Prostate gland (tissue), 2 donors: Measurements from ENCODE around the gene BCAM. TPM values are rescaled to one million over a fixed set of nuclear protein-coding genes. Genes with fewer than 3 reads are reported as not detected.

Experiments used
- DNase-seq: peaks from one replicate; pipeline ENCODE4 v3.0.0-alpha.2; 2019; ENCODE audit warnings: low spot score
- H3K27ac ChIP-seq, 2 donors: fragments of 200-600 bp; sonication (generic); 2 replicates each; pipeline ENCODE4 v1.5.1; 2017 to 2019
- H3K27me3 ChIP-seq: fragments of 200-600 bp; sonication (generic); replicated peaks from 2 replicates; pipeline ENCODE4 v1.5.1; 2019; ENCODE audit not compliant: insufficient read depth
- H3K36me3 ChIP-seq, 2 donors: fragments of 200-600 bp; sonication (generic); 1 replicate in 1 of 2; 2 replicates in 1 of 2; pipeline versions ENCODE4 v1.5.1 to v1.8.1; 2017 to 2019
- H3K4me1 ChIP-seq: fragments of 200-600 bp; sonication (generic); replicated peaks from 2 replicates; pipeline ENCODE4 v1.5.1; 2019
- H3K4me3 ChIP-seq, 2 donors: fragments of 200-600 bp; sonication (generic); 2 replicates each; pipeline ENCODE4 v1.5.1; 2017 to 2019
- H3K9me3 ChIP-seq: fragments of 200-600 bp; sonication (generic); 2 replicates; pipeline ENCODE4 v1.5.1; 2017
- POLR2A ChIP-seq: fragments of 450-650 bp; IDR thresholded peaks from one replicate; pipeline ENCODE4 v1.6.1; 2016; ENCODE audit warnings: antibody characterized with exemption, mild to moderate bottlenecking
- POLR2AphosphoS5 ChIP-seq: sonication (generic); formaldehyde crosslinking; IDR thresholded peaks from one replicate; pipeline ENCODE4 v1.6.1; 2017; ENCODE audit warnings: antibody characterized with exemption
- WGBS: methylation state at CpG from one replicate; pipeline ENCODE4 v1.1.5; 2018; 5-methylcytosine and 5-hydroxymethylcytosine counted together
- intact Hi-C: fragments of 100-400 bp; cut with DNase I; formaldehyde crosslinking; loops from one replicate; pipeline ENCODE4 v1.14.2; 2022
- total RNA-seq, 2 donors: library from RNA; depleted of rRNA; stranded (reverse); fragments of >200 nt; gene quantifications; one replicate each; pipeline ENCODE4 v1.1.0, GENCODE V29; 2016
- TF ChIP-seq, protein P1 (sequence below), 4 experiments: fragments of 200-600 bp in 2 of 4; fragments of 450-650 bp in 2 of 4; sonication (generic) in 2 of 4; IDR thresholded peaks; 1 replicate in 3 of 4; 2 replicates in 1 of 4; pipeline ENCODE4 v1.5.1; 2016 to 2019; ENCODE audit warnings: antibody characterized with exemption in 4 of 4, mild to moderate bottlenecking in 2 of 4, moderate library complexity in 2 of 4

BCAM gene
- total RNA-seq, 2 donors from 2014 or later, result 258 to 501 TPM

DNA sequence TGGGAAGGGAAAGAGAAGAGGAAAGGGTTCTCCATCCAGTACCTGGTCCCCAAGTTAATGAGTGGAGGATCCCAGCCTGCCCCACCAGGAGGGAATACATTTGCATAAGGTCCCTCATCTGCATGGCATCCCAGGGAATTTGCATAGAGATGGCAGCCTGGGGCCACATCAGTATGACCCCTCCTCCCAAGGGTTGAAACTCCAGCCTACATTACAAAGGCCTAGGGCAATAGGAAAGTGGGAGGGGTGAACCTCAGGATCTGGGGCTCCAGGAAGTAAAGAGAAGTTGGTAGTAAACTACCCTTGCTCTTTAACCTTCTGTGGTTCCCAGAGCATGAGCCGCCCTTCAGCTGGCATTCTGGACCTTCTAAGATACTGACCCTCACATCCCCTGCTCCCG is 30.4 kb downstream of the BCAM start:
- no peak overlapping the region for H3K27ac ChIP-seq

DNA sequence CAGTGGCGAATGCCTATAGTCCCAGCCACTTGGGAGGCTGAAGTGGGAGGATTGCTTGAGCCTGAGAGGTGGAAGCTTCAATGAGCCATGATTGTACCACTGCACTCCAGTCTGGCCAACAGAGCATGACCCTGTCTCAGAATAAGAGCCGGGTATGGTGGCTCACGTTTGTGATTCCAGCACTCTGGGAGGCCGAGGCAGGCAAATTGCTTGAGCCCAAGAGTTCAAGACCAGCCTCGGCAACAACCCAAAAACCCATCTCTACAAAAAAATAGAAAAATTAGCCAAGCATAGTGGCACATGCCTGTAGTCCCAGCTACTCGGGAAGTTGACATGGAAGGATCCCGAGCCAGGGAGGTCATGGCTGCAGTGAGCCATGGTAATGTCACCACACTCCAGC is 31.9 kb downstream of the BCAM start:
- no peak overlapping the region for H3K4me3 ChIP-seq
- TF ChIP-seq, protein P1, sequence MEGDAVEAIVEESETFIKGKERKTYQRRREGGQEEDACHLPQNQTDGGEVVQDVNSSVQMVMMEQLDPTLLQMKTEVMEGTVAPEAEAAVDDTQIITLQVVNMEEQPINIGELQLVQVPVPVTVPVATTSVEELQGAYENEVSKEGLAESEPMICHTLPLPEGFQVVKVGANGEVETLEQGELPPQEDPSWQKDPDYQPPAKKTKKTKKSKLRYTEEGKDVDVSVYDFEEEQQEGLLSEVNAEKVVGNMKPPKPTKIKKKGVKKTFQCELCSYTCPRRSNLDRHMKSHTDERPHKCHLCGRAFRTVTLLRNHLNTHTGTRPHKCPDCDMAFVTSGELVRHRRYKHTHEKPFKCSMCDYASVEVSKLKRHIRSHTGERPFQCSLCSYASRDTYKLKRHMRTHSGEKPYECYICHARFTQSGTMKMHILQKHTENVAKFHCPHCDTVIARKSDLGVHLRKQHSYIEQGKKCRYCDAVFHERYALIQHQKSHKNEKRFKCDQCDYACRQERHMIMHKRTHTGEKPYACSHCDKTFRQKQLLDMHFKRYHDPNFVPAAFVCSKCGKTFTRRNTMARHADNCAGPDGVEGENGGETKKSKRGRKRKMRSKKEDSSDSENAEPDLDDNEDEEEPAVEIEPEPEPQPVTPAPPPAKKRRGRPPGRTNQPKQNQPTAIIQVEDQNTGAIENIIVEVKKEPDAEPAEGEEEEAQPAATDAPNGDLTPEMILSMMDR (IDR thresholded peaks at IDR 0.05), result no peak
- TF ChIP-seq POLR2AphosphoS5, result no peak
- TF ChIP-seq POLR2A, result no peak
- no peak overlapping the region for H3K27ac ChIP-seq
- peaks cover 8% of the 10 kb centered on the region for H3K4me1 ChIP-seq
- no peak for DNase-seq
- no peaks in the 10 kb centered on the region for H3K36me3 ChIP-seq
- H3K27me3 ChIP-seq, result no peaks in the 10 kb centered on the region
- intact Hi-C loops, result no loop called here
- WGBS, result 60% methylated on average over 7 of the region's 7 CpGs
- no peaks in the 10 kb centered on the region for H3K9me3 ChIP-seq

More for the DNA sequence above, 30.4 kb downstream of the BCAM start:
- no peak for DNase-seq
- Histone ChIP-seq H3K4me1 (no peaks in the 10 kb centered on the region), H3K4me3 (no peak overlapping the region), H3K27me3 (no peaks in the 10 kb centered on the region), H3K36me3 (no peaks in the 10 kb centered on the region), H3K9me3 (no peaks in the 10 kb centered on the region)
- 90% methylated on average over 2 of the region's 2 CpGs for WGBS
- intact Hi-C loops, result no loop called here
- TF ChIP-seq POLR2AphosphoS5 (no peak), POLR2A (no peak)
- TF ChIP-seq, protein P1 (IDR thresholded peaks at IDR 0.05), result no peak

DNA sequence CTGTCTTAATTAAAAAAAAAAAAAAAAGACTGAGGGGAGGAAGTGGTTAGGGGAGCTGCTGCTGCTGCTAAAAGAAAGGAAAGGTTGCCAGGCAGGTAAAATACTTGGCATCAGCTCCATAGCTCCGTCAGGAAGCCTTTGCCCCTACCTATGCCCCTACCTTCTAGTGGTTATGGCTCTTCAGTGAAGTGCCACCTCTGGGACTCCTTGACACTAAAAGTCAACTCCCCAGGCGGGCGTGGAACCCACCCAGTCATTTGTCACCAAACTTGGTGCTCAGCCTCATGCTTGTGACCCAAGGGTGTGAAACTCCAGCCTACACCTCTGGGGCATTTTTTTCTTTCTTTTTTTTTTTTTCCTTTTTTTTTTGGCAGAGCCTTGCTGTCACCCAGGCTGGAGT is 32.3 kb downstream of the BCAM start:
- intact Hi-C loops, result no loop called here
- TF ChIP-seq POLR2AphosphoS5 (no peak), POLR2A (no peak)
- TF ChIP-seq, protein P1 (IDR thresholded peaks at IDR 0.05), result no peak
- H3K4me1 ChIP-seq, result peaks cover 8% of the 10 kb centered on the region
- no peaks in the 10 kb centered on the region for H3K9me3 ChIP-seq
- H3K27me3 ChIP-seq, result no peaks in the 10 kb centered on the region
- H3K27ac ChIP-seq, result no peak overlapping the region
- no peak for DNase-seq
- no peaks in the 10 kb centered on the region for H3K36me3 ChIP-seq
- H3K4me3 ChIP-seq, result no peak overlapping the region
- 45% methylated on average over 3 of the region's 3 CpGs for WGBS

DNA sequence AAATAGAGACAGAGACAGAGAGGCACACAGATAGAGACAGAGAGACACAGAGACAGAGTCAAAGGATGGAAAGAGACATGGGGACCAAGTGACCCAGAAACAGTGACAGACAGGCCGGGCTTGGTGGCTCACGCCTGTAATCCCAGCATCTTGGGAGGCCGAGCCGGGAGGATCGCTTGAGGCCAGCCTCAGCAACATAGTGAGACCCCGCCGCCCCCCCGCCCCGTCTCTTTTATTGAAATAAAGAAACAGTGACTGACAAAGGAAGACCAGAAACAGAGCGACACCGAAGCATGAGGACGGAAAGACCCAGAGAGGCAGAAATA is 36.3 kb downstream of the BCAM start:
- Histone ChIP-seq H3K27me3 (no peaks in the 10 kb centered on the region), H3K27ac (peak overlapping the region; percentile 99 to 100), H3K4me1 (peaks cover 11% of the 10 kb centered on the region), H3K9me3 (no peaks in the 10 kb centered on the region), H3K36me3 (no peaks in the 10 kb centered on the region), H3K4me3 (peak overlapping the region; percentile 99 to 100)
- peak; percentile 46 for DNase-seq
- intact Hi-C loops, result loop anchor here (2.0 to 5.0 kb wide), 2 partner anchors 36 to 107 kb away; partner anchors contain the start of gene BCAM
- WGBS, result 5% methylated on average over 12 of the region's 12 CpGs
- TF ChIP-seq, protein P1 (IDR thresholded peaks at IDR 0.05), result no peak
- TF ChIP-seq POLR2A (no peak), POLR2AphosphoS5 (no peak)

DNA sequence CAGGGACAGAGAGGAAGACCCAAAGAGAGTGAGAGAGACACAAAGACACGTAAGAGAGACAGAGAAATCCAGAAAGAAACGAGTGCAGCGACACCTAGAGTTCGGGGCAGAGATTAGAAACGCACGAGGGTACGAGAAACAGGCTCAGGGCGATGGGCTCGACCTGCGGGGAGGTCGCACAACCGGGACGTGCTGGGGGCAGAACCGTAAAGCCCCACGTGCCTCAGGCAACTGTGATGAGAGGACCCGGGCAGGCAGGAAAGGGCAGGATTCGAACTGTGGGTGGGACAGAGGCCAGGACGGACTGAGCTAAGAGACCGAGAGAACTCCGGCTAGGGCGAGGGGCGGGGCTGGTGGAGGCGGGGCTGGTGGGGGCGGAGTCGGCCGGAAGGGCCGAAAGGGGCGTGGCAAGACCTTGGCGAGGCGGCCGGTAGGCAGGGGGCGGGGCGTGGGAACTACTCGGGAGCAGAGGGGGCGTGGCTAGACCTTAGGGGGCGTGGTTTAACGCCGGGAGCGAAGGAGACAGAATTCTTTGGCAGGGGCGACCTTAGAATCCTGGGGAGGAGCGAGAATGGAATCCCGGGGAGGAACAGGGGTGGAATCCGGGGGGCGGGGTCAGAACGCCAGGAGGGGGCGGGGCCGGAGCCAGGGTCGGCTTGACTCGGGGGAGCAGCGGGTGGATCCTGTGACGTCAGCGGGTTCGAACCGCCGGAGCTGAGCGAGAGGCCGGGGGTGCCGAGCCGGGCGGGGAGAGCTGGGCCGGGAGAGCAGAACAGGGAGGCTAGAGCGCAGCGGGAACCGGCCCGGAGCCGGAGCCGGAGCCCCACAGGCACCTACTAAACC is 36.9 kb downstream of the BCAM start, which contains the start of gene NECTIN2:
TSS of gene NECTIN2 (plus strand) at position 686 of the 843 bp plus-strand sequence. CDS start 229 bp downstream, outside the sequence.
- TF ChIP-seq, protein P1 (IDR thresholded peaks at IDR 0.05), result peak; percentile 39 to 91 (median 74)
- TF ChIP-seq POLR2A (peak; percentile 97), POLR2AphosphoS5 (peak; percentile 77)
- WGBS, result under 1% methylated on average over 57 of the region's 67 CpGs
- H3K36me3 ChIP-seq, result no peaks in the 10 kb centered on the region
- no peaks in the 10 kb centered on the region for H3K27me3 ChIP-seq
- H3K27ac ChIP-seq, result peak within 1 kb of the TSS; percentile 99 to 100
- peaks cover 11% of the 10 kb centered on the region for H3K4me1 ChIP-seq
- no peaks in the 10 kb centered on the region for H3K9me3 ChIP-seq
- peak within 1 kb of the TSS; percentile 99 to 100 for H3K4me3 ChIP-seq
- intact Hi-C loops, result loop anchor here (2.0 to 5.0 kb wide), 3 partner anchors 37 to 106 kb away; partner anchors contain the start of genes BCAM and TOMM40
- DNase-seq, result peak; percentile 100
